COLO668 (cell line): ENCODE results near the gene NTSR1.

Experiments
- DNase-seq: peaks from one replicate; lab custom pipeline; 2025; ENCODE audit not compliant: unreplicated experiment; lab: John Stamatoyannopoulos, UW

NTSR1 gene

DNA sequence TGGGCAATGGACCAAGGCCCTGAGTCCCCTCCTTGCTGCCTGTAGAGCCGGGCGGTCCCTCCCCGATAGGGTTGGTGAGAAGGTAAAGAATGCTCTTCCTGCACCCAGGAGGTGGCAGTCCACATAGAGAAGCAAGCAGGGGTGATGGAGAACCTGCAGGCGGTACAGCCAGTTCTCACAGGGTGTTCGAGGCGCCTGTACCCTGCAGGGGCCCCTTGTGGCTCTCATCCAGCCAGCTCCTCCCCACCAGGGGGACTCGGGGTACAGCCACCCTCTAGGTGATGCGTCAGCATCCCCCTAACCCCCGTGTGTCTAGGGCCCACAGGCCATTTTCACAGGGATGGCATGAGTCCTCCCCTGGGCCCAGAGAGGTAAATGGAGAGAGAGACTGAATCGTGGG, 103.1 kb downstream of the NTSR1 start:
- no peak for DNase-seq
